ENCODE data around the gene PARVB.

The PARVB gene

DNA sequence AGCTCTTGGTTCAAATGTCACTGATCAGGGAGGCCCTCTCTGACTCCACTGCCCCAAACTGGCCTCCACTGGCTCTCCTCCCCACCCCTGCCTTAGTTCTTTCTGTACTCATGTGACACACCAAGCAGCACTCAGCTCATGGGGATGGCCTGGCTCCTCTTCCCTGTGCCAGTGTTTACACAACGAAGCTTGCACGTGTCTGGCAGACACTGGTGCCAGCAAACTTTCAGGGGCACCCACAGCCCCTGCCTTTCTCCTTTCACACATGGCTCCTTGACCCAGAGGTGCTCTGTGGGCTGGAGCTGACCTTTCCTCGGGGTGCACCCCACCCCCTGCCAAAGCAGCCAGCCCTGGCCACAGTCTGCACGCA, 119.0 kb downstream of the PARVB start:
- DNase-seq = no peak

DNA sequence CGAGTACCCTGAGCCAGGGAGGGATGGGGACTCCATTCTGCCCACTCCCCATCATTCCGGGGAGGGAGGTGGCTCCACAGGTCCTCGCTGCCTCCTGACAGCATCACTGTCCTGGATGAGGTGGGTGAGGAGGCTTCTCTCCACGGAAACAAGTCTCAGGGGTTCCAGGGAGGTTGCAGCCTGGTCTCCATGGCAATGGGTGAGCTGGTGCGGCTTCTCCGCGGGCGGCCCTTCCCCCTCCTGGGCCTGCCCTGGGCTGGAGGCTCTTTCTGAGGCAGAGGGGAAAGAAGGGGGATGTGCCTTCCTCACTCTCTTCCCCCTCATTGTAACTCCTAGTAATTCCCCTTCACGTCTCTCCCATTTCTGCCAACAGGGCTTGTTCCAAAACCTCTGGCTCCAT, 119.5 kb downstream of the PARVB start:
- DNase-seq = no peak

DNA sequence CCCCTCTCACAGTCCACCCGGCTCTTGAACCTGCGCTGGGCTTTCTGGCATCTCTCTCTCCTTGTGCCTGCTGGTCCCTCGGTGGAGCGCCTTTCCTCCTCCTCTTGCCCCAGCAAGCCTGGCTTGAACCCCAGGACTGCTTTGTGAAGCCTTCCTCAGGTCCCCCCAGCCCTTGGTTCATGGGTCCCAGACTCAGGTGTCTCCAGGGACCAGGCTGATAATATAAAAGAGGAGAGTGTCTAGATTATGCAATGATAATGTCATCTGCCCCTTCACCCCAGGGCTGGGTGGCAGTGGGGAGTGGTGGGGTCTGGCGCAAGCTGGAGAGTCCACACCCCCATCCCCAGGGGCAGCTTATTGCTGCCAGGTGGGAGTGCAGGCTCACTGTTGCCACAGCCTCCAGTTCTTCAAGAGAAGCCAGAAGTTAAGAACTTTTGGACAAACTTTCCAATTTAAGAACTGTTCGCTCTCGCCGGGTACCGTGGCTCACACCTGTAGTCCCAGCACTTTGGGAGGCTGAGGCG, 120.0 kb downstream of the PARVB start:
- DNase-seq = no peak

GRCh38 chr22:44145544-44145943, 121.4 kb downstream of the PARVB start:
- no peak for DNase-seq

DNA sequence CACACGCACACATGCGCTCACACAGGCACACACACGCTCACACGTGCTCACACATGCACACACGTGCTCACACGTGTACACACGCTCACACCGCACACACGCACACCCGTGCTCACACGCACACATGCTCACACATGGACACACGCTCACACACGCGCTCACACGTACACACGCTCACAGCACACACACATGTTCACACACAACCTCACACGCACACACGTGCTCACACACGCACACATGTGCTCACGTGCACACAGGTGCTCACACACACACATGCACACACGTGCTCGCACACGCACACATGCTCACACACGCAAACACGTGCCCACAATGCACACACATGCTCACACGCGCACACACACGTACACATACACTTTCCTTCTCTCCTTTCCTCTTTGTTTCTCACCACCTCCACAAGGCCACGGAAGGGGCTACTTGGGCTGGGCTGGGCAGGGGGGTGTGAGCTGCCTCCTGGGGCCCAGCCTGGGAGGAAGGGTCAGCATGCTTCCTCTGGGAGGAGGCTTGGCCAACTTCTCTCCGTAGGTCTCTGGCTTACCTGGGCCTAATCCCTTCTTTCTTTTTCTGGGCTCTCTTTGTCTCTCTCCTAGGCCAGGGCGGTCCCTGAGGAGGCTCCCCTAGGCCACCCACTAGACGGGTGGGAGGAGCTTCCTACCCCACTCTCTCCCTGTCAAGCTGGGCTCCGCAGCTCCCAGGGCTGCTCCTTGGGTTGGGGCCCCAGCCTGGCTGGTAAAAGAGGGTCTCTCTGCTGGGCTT, 122.2 kb downstream of the PARVB start:
- DNase-seq = no peak

DNA sequence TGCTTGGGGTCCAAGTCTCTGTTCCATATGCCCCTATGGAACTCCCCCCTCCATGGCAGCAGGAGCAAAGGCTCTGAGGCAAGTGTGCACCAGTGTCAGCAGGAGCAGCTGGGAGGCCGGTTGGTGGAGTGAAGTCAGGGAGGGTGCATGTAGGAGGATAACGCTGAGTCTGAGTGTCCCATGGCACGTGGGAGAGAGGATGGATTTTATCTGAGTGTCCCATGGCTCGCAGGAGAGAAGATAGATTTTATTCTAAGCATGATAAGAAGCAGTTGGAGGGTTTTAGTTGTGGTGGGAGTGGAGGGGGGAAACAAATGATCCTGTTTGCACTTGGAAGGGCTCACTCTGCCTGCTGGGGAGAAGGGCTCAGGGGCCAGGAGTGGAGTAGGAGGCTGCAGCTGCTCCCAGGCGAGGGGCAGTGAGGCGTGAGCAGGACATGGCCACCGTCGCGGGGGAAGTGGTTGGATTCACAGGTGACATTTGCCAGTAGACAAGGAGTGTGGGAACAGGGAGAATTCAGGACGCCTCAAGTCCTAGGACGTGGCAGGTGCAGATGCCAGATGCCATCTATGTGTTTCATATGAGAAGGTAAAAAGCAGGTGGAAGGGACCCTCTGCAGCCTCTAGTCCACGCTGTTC, 123.0 kb downstream of the PARVB start:
- no peak for DNase-seq

DNA sequence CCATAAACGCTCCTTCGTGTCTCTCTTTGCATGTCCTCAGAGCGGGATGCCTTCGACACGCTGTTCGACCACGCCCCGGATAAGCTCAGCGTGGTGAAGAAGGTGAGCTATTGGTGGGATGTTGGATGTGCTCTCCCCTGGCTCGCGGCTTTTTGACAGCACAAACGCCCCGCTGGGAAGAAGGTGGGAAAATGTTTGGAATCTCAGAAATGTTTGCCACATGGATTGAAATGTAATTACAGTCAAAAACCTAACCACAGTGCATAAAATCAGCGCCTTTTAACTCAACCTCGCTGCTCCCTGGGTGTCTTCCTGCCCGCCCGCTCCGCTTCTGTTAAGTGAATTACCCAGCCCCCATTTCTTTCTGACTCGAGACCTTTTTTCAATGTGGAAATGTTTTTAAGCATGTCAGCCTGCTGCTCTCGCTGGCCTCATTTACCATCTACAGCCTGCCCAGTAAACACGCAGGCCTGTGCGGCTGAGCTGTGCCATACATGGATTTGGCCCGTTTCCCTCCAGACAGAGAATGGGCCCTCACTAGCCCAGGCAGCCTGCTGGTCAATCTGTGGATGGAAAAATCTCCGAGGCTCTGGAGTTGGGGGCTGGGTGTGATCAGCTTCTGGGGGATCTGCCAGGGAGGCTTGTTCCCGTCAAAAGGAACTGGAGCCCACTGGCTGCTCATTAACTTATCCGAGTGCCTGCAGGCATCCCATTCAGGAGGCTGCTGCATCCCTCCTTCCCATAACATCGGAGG, 123.9 kb downstream of the PARVB start:
- DNase-seq = no peak

GRCh38 chr22:44151676-44152075, 127.6 kb downstream of the PARVB start:
- DNase-seq = no peak

- DNase-seq = no peak
Measured at GRCh38 chr22:44153710-44154109, 129.6 kb downstream of the PARVB start.

- DNase-seq = peak; percentile 62
Measured at GRCh38 chr22:44154436-44154942, 130.4 kb downstream of the PARVB start.

GRCh38 chr22:44155115-44155514, 131.0 kb downstream of the PARVB start:
- peak; percentile 31 for DNase-seq

DNA sequence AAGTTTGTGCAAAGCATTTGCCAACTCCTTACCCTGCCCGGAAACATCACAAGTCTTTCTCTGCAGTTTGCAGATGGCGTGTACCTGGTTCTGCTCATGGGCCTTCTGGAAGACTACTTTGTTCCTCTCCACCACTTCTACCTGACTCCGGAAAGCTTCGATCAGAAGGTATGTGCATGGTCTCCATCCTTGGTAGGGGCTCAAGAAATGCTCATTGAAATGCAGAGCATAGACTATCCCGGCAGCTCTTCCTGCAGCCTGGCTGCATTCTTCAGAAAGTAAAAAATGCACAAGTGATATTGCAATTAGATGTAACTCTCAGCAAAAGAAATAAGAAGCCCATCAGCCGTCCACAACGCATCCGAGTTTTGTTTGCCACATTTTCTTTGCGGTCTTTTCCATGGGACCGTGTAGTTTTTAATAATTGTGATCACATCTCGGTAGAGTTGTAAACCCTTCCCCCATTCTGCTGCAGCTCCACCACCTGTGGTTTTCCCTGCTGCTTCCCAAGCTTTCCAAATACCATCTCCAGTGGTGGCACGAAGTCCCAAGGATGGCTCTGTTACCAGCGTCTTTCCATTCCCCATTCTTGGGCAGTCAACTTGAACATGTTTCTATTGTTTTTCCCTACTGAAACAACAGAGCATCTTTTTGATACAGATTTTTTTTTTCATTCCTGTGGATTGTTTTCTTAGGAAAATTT, 134.0 kb downstream of the PARVB start:
- no peak for DNase-seq

GRCh38 chr22:44158816-44159215, 134.7 kb downstream of the PARVB start:
- DNase-seq = no peak

- DNase-seq = no peak
Measured at GRCh38 chr22:44159221-44159620, 135.1 kb downstream of the PARVB start.

GRCh38 chr22:44159811-44160210, 135.7 kb downstream of the PARVB start:
- no peak for DNase-seq

DNA sequence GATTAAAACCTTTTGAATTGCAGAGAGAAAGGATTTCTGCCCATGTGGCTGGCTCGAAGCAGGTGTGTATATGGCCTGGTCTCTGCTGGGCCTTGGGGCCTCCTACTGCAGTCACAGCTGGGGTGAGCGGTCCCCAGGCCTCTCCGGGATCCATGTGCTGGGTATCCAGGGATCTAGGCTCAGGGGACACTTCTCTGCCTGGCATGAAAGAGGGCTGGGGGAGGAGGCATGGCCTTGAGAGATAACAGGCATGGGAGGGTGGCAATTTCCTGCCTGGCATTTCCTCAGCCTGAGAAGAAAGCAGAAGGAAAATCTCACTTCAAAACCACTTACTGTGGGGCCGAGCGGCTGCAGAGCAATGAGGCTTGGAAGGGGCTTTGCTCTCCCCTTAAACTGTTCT, 136.3 kb downstream of the PARVB start:
- peak; percentile 84 for DNase-seq

- DNase-seq = no peak
Measured at GRCh38 chr22:44161673-44162072, 137.6 kb downstream of the PARVB start.

- DNase-seq = no peak
Measured at GRCh38 chr22:44162960-44163359, 138.9 kb downstream of the PARVB start.

- DNase-seq = no peak
Measured at GRCh38 chr22:44163536-44163935, 139.4 kb downstream of the PARVB start.

- DNase-seq = no peak
Measured at GRCh38 chr22:44164031-44164430, 139.9 kb downstream of the PARVB start.

GRCh38 chr22:44165286-44165874, 141.3 kb downstream of the PARVB start:
- DNase-seq = no peak

GRCh38 chr22:44166498-44167276, 142.6 kb downstream of the PARVB start:
- no peak for DNase-seq

Data from hematopoietic multipotent progenitor cell treated with erythropoietin and hydrocortisone succinate and interleukin-3 and kit ligand, for 4 days (in vitro differentiated cells).